Trophoblast cell (in vitro differentiated cells and primary cell): ENCODE measurements around the gene MYBPH.

Experiments used
- DNase-seq, 2 donors: peaks; one replicate each; pipeline ENCODE4 v3.0.0-alpha.2; 2016
- H2AFZ ChIP-seq: 2 replicates; pipeline ENCODE4 v1.6.1; 2013; ENCODE audit warnings: low read length, moderate library complexity, mild to moderate bottlenecking; ENCODE audit not compliant: insufficient read depth, poor library complexity
- H2AK5ac ChIP-seq: 2 replicates; pipeline ENCODE4 v1.6.1; 2013; ENCODE audit warnings: mild to moderate bottlenecking, low read length
- H2BK120ac ChIP-seq: 2 replicates; pipeline ENCODE4 v1.6.1; 2013; ENCODE audit warnings: low read length, mild to moderate bottlenecking, moderate library complexity; ENCODE audit not compliant: insufficient read depth, poor library complexity
- H2BK12ac ChIP-seq: 2 replicates; pipeline ENCODE4 v1.6.1; 2013; ENCODE audit warnings: mild to moderate bottlenecking, low read length, moderate library complexity
- H2BK5ac ChIP-seq: 2 replicates; pipeline ENCODE4 v1.6.1; 2013; ENCODE audit warnings: low read length, low read depth, moderate library complexity, mild to moderate bottlenecking; ENCODE audit not compliant: poor library complexity
- H3K14ac ChIP-seq: 2 replicates; pipeline ENCODE4 v1.6.1; 2013; ENCODE audit warnings: mild to moderate bottlenecking, low read length
- H3K18ac ChIP-seq: 2 replicates; pipeline ENCODE4 v1.6.1; 2013; ENCODE audit warnings: mild to moderate bottlenecking, low read length
- H3K23ac ChIP-seq: 2 replicates; pipeline ENCODE4 v1.6.1; 2013; ENCODE audit warnings: low read length
- H3K27ac ChIP-seq: 2 replicates; pipeline ENCODE4 v1.5.1; 2013; ENCODE audit warnings: low read depth, mild to moderate bottlenecking, inconsistent platforms, low read length, moderate library complexity
- H3K27me3 ChIP-seq: 2 replicates; pipeline ENCODE4 v1.6.1; 2013; ENCODE audit warnings: inconsistent platforms, mild to moderate bottlenecking, low read length, moderate library complexity; ENCODE audit not compliant: insufficient read depth
- H3K36me3 ChIP-seq, 2 experiments: 1 replicate in 1 of 2; 2 replicates in 1 of 2; pipeline ENCODE4 v1.6.1; 2013; ENCODE audit warnings: low read length in 2 of 2, mild to moderate bottlenecking in 2 of 2, moderate library complexity in 1 of 2; ENCODE audit not compliant: insufficient read depth in 2 of 2, control insufficient read depth in 1 of 2
- H3K4ac ChIP-seq: 2 replicates; pipeline ENCODE4 v1.6.1; 2013; ENCODE audit warnings: low read depth, mild to moderate bottlenecking, low read length, moderate library complexity
- H3K4me1 ChIP-seq, 2 experiments: 1 replicate in 1 of 2; 2 replicates in 1 of 2; pipeline ENCODE4 v1.6.1; 2013; ENCODE audit warnings: low read length in 2 of 2, mild to moderate bottlenecking in 2 of 2, moderate library complexity in 1 of 2; ENCODE audit not compliant: insufficient read depth in 2 of 2, control insufficient read depth in 1 of 2
- H3K4me2 ChIP-seq: 2 replicates; pipeline ENCODE4 v1.6.1; 2013; ENCODE audit warnings: inconsistent platforms, mild to moderate bottlenecking, low read length, moderate library complexity
- H3K4me3 ChIP-seq: 2 replicates; pipeline ENCODE4 v1.5.1; 2013; ENCODE audit warnings: mild to moderate bottlenecking, low read depth, low read length, inconsistent platforms
- H3K79me1 ChIP-seq: one replicate; pipeline ENCODE4 v1.6.1; 2013; ENCODE audit warnings: low read length
- H3K79me2 ChIP-seq: 2 replicates; pipeline ENCODE4 v1.6.1; 2013; ENCODE audit warnings: low read length, mild to moderate bottlenecking; ENCODE audit not compliant: control insufficient read depth, insufficient read depth, poor library complexity
- H3K9ac ChIP-seq: 2 replicates; pipeline ENCODE4 v1.6.1; 2013; ENCODE audit warnings: mild to moderate bottlenecking, low read length
- H3K9me3 ChIP-seq: 2 replicates; pipeline ENCODE4 v1.6.1; 2013; ENCODE audit warnings: low read depth, mild to moderate bottlenecking, control low read depth, inconsistent platforms, low read length; ENCODE audit not compliant: insufficient read depth
- H4K12ac ChIP-seq: 2 replicates; pipeline ENCODE4 v1.6.1; 2013; ENCODE audit warnings: low read depth, mild to moderate bottlenecking, low read length, moderate library complexity
- H4K8ac ChIP-seq: 2 replicates; pipeline ENCODE4 v1.6.1; 2013; ENCODE audit warnings: low read depth, mild to moderate bottlenecking, low read length, moderate library complexity
- H4K91ac ChIP-seq: one replicate; pipeline ENCODE4 v1.6.1; 2013; ENCODE audit warnings: low read depth, mild to moderate bottlenecking, low read length, moderate library complexity
- WGBS: extraction: QIAGEN DNeasy Blood & Tissue Kit; methylation state at CpG from one replicate; pipeline ENCODE4 v1.1.7; 2013; ENCODE audit warnings: missing lambda C conversion rate; ENCODE audit not compliant: insufficient read length, insufficient coverage; ENCODE audit errors: extremely low coverage; 5-methylcytosine and 5-hydroxymethylcytosine counted together

Gene MYBPH

GRCh38 chr1:203199816-203200571, 24.4 kb upstream of the MYBPH start:
- Histone ChIP-seq H3K79me2 (no peaks in the 10 kb centered on the region), H3K4me3 (no peak overlapping the region), H3K9me3 (peaks cover 2% of the 10 kb centered on the region), H3K4me1 (peaks cover 4 to 7% of the 10 kb centered on the region in 2 experiments), H2BK12ac (no peak overlapping the region), H3K23ac (no peak overlapping the region), H3K9ac (no peak overlapping the region), H3K4ac (no peak overlapping the region), H3K14ac (no peak overlapping the region), H2AK5ac (no peak overlapping the region), H3K36me3 (no peaks in the 10 kb centered on the region), H3K18ac (no peak overlapping the region), H3K79me1 (no peaks in the 10 kb centered on the region), H2BK120ac (no peak overlapping the region), H2BK5ac (no peak overlapping the region), H4K91ac (no peak overlapping the region), H3K27ac (no peak overlapping the region), H3K27me3 (no peaks in the 10 kb centered on the region), H2AFZ (no peak overlapping the region), H4K12ac (no peak overlapping the region), H4K8ac (no peak overlapping the region), H3K4me2 (no peak overlapping the region)
- peak in 1 of 2 donors; percentile 11 for DNase-seq
- no CpG with 5 or more reads among the region's 8 CpGs for WGBS

- H4K91ac ChIP-seq = no peak overlapping the region
- no peak overlapping the region for H2BK5ac ChIP-seq
- H3K23ac ChIP-seq = no peak overlapping the region
Measured at GRCh38 chr1:203199481-203199815, 23.8 kb upstream of the MYBPH start.

GRCh38 chr1:203199002-203199401, 23.4 kb upstream of the MYBPH start:
- no peak overlapping the region for H3K18ac ChIP-seq
- H4K12ac ChIP-seq = no peak overlapping the region
- no peak overlapping the region for H4K91ac ChIP-seq
- no peak for DNase-seq
- no peaks in the 10 kb centered on the region for H3K36me3 ChIP-seq
- H3K4me2 ChIP-seq = no peak overlapping the region
- H3K79me1 ChIP-seq = no peaks in the 10 kb centered on the region
- no peak overlapping the region for H4K8ac ChIP-seq
- no peak overlapping the region for H3K23ac ChIP-seq
- no peak overlapping the region for H3K4ac ChIP-seq
- H3K27me3 ChIP-seq = no peaks in the 10 kb centered on the region
- H3K9ac ChIP-seq = no peak overlapping the region
- H3K14ac ChIP-seq = no peak overlapping the region
- H2AK5ac ChIP-seq = no peak overlapping the region
- H3K27ac ChIP-seq = no peak overlapping the region
- H2BK5ac ChIP-seq = no peak overlapping the region
- no peak overlapping the region for H3K4me3 ChIP-seq
- H3K79me2 ChIP-seq = no peaks in the 10 kb centered on the region
- no peak overlapping the region for H2AFZ ChIP-seq
- no peak overlapping the region for H2BK120ac ChIP-seq
- no CpG with 5 or more reads among the region's 3 CpGs for WGBS
- H3K9me3 ChIP-seq = no peaks in the 10 kb centered on the region
- no peak overlapping the region for H2BK12ac ChIP-seq
- H3K4me1 ChIP-seq = peaks cover 4 to 7% of the 10 kb centered on the region in 2 experiments

More at GRCh38 chr1:203199481-203199815, 23.8 kb upstream of the MYBPH start:
- H3K14ac ChIP-seq = no peak overlapping the region
- H2BK120ac ChIP-seq = no peak overlapping the region
- no peak overlapping the region for H3K4me2 ChIP-seq
- no peaks in the 10 kb centered on the region for H3K27me3 ChIP-seq
- H3K9ac ChIP-seq = no peak overlapping the region
- peaks cover 4 to 7% of the 10 kb centered on the region in 2 experiments for H3K4me1 ChIP-seq
- WGBS = no CpG with 5 or more reads among the region's 6 CpGs
- no peak overlapping the region for H3K4me3 ChIP-seq
- DNase-seq = no peak
- H3K36me3 ChIP-seq = no peaks in the 10 kb centered on the region
- no peak overlapping the region for H2AFZ ChIP-seq
- no peaks in the 10 kb centered on the region for H3K9me3 ChIP-seq
- no peaks in the 10 kb centered on the region for H3K79me2 ChIP-seq
- no peak overlapping the region for H2BK12ac ChIP-seq
- H4K8ac ChIP-seq = no peak overlapping the region
- no peak overlapping the region for H4K12ac ChIP-seq
- no peak overlapping the region for H3K4ac ChIP-seq
- no peaks in the 10 kb centered on the region for H3K79me1 ChIP-seq
- H2AK5ac ChIP-seq = no peak overlapping the region
- no peak overlapping the region for H3K27ac ChIP-seq
- H3K18ac ChIP-seq = no peak overlapping the region

GRCh38 chr1:203197625-203198024, 22.0 kb upstream of the MYBPH start:
- Histone ChIP-seq H2AFZ (no peak overlapping the region), H4K91ac (no peak overlapping the region), H3K18ac (no peak overlapping the region), H3K79me1 (no peaks in the 10 kb centered on the region), H3K36me3 (no peaks in the 10 kb centered on the region), H2BK120ac (no peak overlapping the region), H3K27me3 (no peaks in the 10 kb centered on the region), H2AK5ac (no peak overlapping the region), H3K4me3 (no peak overlapping the region), H2BK12ac (no peak overlapping the region), H3K4me1 (peaks cover 4 to 7% of the 10 kb centered on the region in 2 experiments), H3K9me3 (no peaks in the 10 kb centered on the region), H3K9ac (no peak overlapping the region), H3K14ac (no peak overlapping the region), H4K8ac (no peak overlapping the region), H3K4me2 (no peak overlapping the region), H2BK5ac (no peak overlapping the region), H3K79me2 (no peaks in the 10 kb centered on the region), H3K27ac (no peak overlapping the region), H3K23ac (no peak overlapping the region), H4K12ac (no peak overlapping the region), H3K4ac (no peak overlapping the region)
- DNase-seq = no peak
- WGBS = no CpG with 5 or more reads among the region's 3 CpGs
